ENCODE results near the gene GNG13.

GRCh38 chr16:824194-824593, 23.7 kb upstream of the GNG13 start:
- TF ChIP-seq CTCF (IDR thresholded peaks at IDR 0.05; ENCODE audit: low read depth, low read length, poor library complexity, severe bottlenecking) (no peak), EZH2phosphoT487 (IDR thresholded peaks at IDR 0.05; ENCODE audit: borderline replicate concordance, low read length) (no peak)
